SK-N-SH (cell line): ENCODE results near the gene RET. TPM values are rescaled to one million over a fixed set of nuclear protein-coding genes. Genes with fewer than 3 reads are reported as not detected.

Source experiments
- CTCF ChIA-PET: fragments of 300-600, 350-600 bp; formaldehyde crosslinking; extraction: SDS; loops from one replicate; lab custom pipeline; 2021; lab: Yijun Ruan, JAX
- POLR2A ChIA-PET: fragments of 350-600 bp; sonication (Branson Sonifier 250); formaldehyde crosslinking; extraction: SDS; loops from one replicate; lab custom pipeline; 2020; ENCODE audit warnings: antibody characterized with exemption, inconsistent platforms; lab: Yijun Ruan, JAX
- DNase-seq: peaks from one replicate; pipeline ENCODE4 v3.0.0; 2012
- H2AFZ ChIP-seq: fragments of 200-600 bp; sonication (generic); 2 replicates; pipeline ENCODE4 v1.8.1; 2016; ENCODE audit warnings: antibody characterized with exemption, mild to moderate bottlenecking, low read depth
- H3F3A ChIP-seq: fragments of 200-600 bp; sonication (generic); replicated peaks from 2 replicates; pipeline ENCODE3; 2016; ENCODE audit warnings: antibody characterized with exemption, mild to moderate bottlenecking; ENCODE audit not compliant: insufficient read depth
- H3K27ac ChIP-seq, 2 experiments: fragments of 200-500 bp in 1 of 2; fragments of 200-600 bp in 1 of 2; sonication (Bioruptor generic) in 1 of 2; sonication (generic), shearing (Covaris generic) in 1 of 2; 2 replicates each; pipeline versions ENCODE4 v1.5.1 to v1.6.1; 2014 to 2016; ENCODE audit warnings: low read depth in 2 of 2, inconsistent platforms in 1 of 2, low read length in 1 of 2, mild to moderate bottlenecking in 1 of 2, mixed read lengths in 1 of 2
- H3K27me3 ChIP-seq: fragments of 200-600 bp; sonication (generic), shearing (Covaris generic); 2 replicates; pipeline ENCODE4 v1.6.1; 2016; ENCODE audit warnings: mixed run types; ENCODE audit not compliant: insufficient read depth
- H3K36me3 ChIP-seq, 2 experiments: fragments of 200-500 bp in 1 of 2; fragments of 200-600 bp in 1 of 2; sonication (Bioruptor generic) in 1 of 2; sonication (generic) in 1 of 2; replicated peaks in 1 of 2; 2 replicates each; pipeline versions ENCODE3 to v1.5.1; 2014 to 2016; ENCODE audit warnings: low read length in 1 of 2, mild to moderate bottlenecking in 1 of 2; ENCODE audit not compliant: insufficient read depth in 2 of 2, control insufficient read depth in 1 of 2
- H3K4me1 ChIP-seq, 2 experiments: fragments of 200-500 bp in 1 of 2; fragments of 200-600 bp in 1 of 2; sonication (Bioruptor generic) in 1 of 2; sonication (generic), shearing (Covaris generic) in 1 of 2; 2 replicates each; pipeline versions ENCODE4 v1.5.1 to v1.6.1; 2014 to 2016; ENCODE audit warnings: low read depth in 1 of 2, low read length in 1 of 2, mixed run types in 1 of 2; ENCODE audit not compliant: insufficient read depth in 2 of 2, control insufficient read depth in 1 of 2
- H3K4me2 ChIP-seq: fragments of 200-600 bp; sonication (generic), shearing (Covaris generic); 2 replicates; pipeline ENCODE4 v1.6.1; 2017; ENCODE audit warnings: mixed run types
- H3K4me3 ChIP-seq, 2 experiments: fragments of 200-500 bp in 1 of 2; fragments of 200-600 bp in 1 of 2; sonication (Bioruptor generic) in 1 of 2; sonication (generic), shearing (Covaris generic) in 1 of 2; 2 replicates each; pipeline versions ENCODE4 v1.5.1 to v1.8.1; 2014 to 2016; ENCODE audit warnings: low read depth in 2 of 2, inconsistent platforms in 1 of 2, low read length in 1 of 2, mild to moderate bottlenecking in 1 of 2, mixed read lengths in 1 of 2, moderate library complexity in 1 of 2
- H3K79me2 ChIP-seq: fragments of 200-600 bp; sonication (generic); 2 replicates; pipeline ENCODE4 v1.8.1; 2017; ENCODE audit warnings: mild to moderate bottlenecking; ENCODE audit not compliant: insufficient read depth
- H3K9ac ChIP-seq: fragments of 200-600 bp; sonication (generic); 2 replicates; pipeline ENCODE4 v1.6.1; 2017; ENCODE audit warnings: mixed run types
- H3K9me2 ChIP-seq: fragments of 200-600 bp; sonication (generic); 2 replicates; pipeline ENCODE4 v1.6.1; 2017; ENCODE audit warnings: mixed run types
- H3K9me3 ChIP-seq: fragments of 200-600 bp; sonication (generic); 2 replicates; pipeline ENCODE4 v1.6.1; 2017; ENCODE audit warnings: mixed run types, mild to moderate bottlenecking, moderate library complexity
- H4K20me1 ChIP-seq: fragments of 200-600 bp; sonication (generic); 2 replicates; pipeline ENCODE4 v1.6.1; 2017; ENCODE audit warnings: mild to moderate bottlenecking, mixed run types; ENCODE audit not compliant: insufficient read depth
- CTCF ChIP-seq: fragments of 200-600 bp; sonication (generic); IDR thresholded peaks from 2 replicates; pipeline ENCODE4 v1.6.1; 2017; ENCODE audit warnings: antibody characterized with exemption, mild to moderate bottlenecking, moderate library complexity
- FOSL2 ChIP-seq: IDR thresholded peaks from 2 replicates; pipeline ENCODE4 v1.4.0; 2012; ENCODE audit warnings: low read depth, mild to moderate bottlenecking, moderate library complexity, borderline replicate concordance
- FOXM1 ChIP-seq: IDR thresholded peaks from 2 replicates; pipeline ENCODE4 v1.4.0; 2012; ENCODE audit warnings: low read depth, mild to moderate bottlenecking
- MEF2A ChIP-seq: IDR thresholded peaks from 2 replicates; pipeline ENCODE4 v1.4.0; 2012; ENCODE audit warnings: low read depth, borderline replicate concordance
- NFIC ChIP-seq: IDR thresholded peaks from 2 replicates; pipeline ENCODE4 v1.4.0; 2012; ENCODE audit warnings: borderline replicate concordance
- RAD21 ChIP-seq: IDR thresholded peaks from 2 replicates; pipeline ENCODE4 v1.6.1; 2012; ENCODE audit warnings: mild to moderate bottlenecking, low read length
- RCOR1 ChIP-seq: fragments of 150-350 bp; IDR thresholded peaks from 2 replicates; pipeline ENCODE4 v1.6.1; 2017; ENCODE audit warnings: antibody characterized with exemption, low read length
- REST ChIP-seq: IDR thresholded peaks from 2 replicates; pipeline ENCODE4 v1.6.1; 2012; ENCODE audit warnings: mild to moderate bottlenecking, low read depth, low read length, moderate library complexity
- RFX5 ChIP-seq: IDR thresholded peaks from 2 replicates; pipeline ENCODE4 v1.6.1; 2012; ENCODE audit warnings: mild to moderate bottlenecking, improper control_type of control experiment, low read length
- SMC3 ChIP-seq: IDR thresholded peaks from 2 replicates; pipeline ENCODE4 v1.6.1; 2012; ENCODE audit warnings: low read depth, low read length, improper control_type of control experiment
- TEAD4 ChIP-seq: IDR thresholded peaks from 2 replicates; pipeline ENCODE4 v1.4.0; 2012; ENCODE audit warnings: mild to moderate bottlenecking, borderline replicate concordance; ENCODE audit not compliant: insufficient read depth
- USF2 ChIP-seq: fragments of 150-350 bp; IDR thresholded peaks from 2 replicates; pipeline ENCODE4 v1.6.1; 2017; ENCODE audit warnings: antibody characterized with exemption, low read length, low read depth, borderline replicate concordance
- YY1 ChIP-seq: IDR thresholded peaks from 2 replicates; pipeline ENCODE4 v1.4.0; 2012; ENCODE audit warnings: low read depth, mild to moderate bottlenecking
- ZBTB33 ChIP-seq: IDR thresholded peaks from 2 replicates; pipeline ENCODE4 v1.4.0; 2012; ENCODE audit warnings: low read depth, borderline replicate concordance
- WGBS: methylation state at CpG from one replicate; pipeline ENCODE4 v1.1.6; 2017; ENCODE audit warnings: low lambda C conversion rate; 5-methylcytosine and 5-hydroxymethylcytosine counted together
- polyA plus RNA-seq, 3 experiments: library from polyadenylated mRNA; depleted of rRNA; stranded (reverse); fragments of >200 nt; gene quantifications; 2 replicates each; pipeline ENCODE4 v1.2.3, GENCODE V29; 2012

Gene RET
- polyA plus RNA-seq, 1 of the 3 experiments (the other 2 are of a cell fraction): 3.2 TPM

GRCh38 chr10:43074827-43075611 lies 1.9 kb upstream of the RET start (continued):
- TF ChIP-seq FOSL2 (no peak), RFX5 (no peak), TEAD4 (no peak), NFIC (no peak), YY1 (no peak), RAD21 (no peak), CTCF (no peak)
- TF ChIP-seq, all 33 proteins: peak for 0

GRCh38 chr10:43075612-43076003 lies 1.3 kb upstream of the RET start:
- Histone ChIP-seq H3K36me3 (no peaks in the 10 kb centered on the region), H3K4me3 (peak overlapping the region in 1 of 2 experiments; percentile 54; a peak in 1 of 4 replicates), H3K27ac (peak overlapping the region in 1 of 2 experiments; percentile 96; a peak in 2 of 4 replicates), H2AFZ (no peak overlapping the region), H4K20me1 (no peaks in the 10 kb centered on the region), H3K9ac (no peak overlapping the region), H3F3A (no peaks in the 10 kb centered on the region), H3K4me2 (no peak overlapping the region), H3K27me3 (peaks cover 6% of the 10 kb centered on the region), H3K79me2 (no peaks in the 10 kb centered on the region), H3K9me2 (no peaks in the 10 kb centered on the region), H3K4me1 (peaks cover 0 to 67% of the 10 kb centered on the region in 2 experiments; a peak in 1 of 4 replicates), H3K9me3 (no peaks in the 10 kb centered on the region)
- ChIA-PET CTCF (interaction anchor here (0.8 to 12.3 kb wide), 20 partner anchors 10 to 209 kb away, joined by 3 to 143 read pairs (median 5); no protein-coding TSS in a partner anchor), POLR2A (interaction anchor here (0.6 to 6.2 kb wide), 21 partner anchors 8 to 321 kb away, joined by 3 to 75 read pairs (median 5); no protein-coding TSS in a partner anchor)
- DNase-seq: peak; percentile 75
- 66% methylated on average over 3 of the region's 5 CpGs for WGBS
- TF ChIP-seq SMC3 (peak; percentile 22; the same call in 1 of the 2 replicates), RAD21 (peak; percentile 50), ZBTB33 (no peak), MEF2A (no peak), REST (no peak), FOXM1 (no peak), RCOR1 (0 out of 2 replicates have a peak, but pooled peaks have one; percentile 26), USF2 (peak; percentile 15; the same call in 1 of the 2 replicates)
- TF ChIP-seq, all 33 proteins: peak for 4
